Hippocampal formation (tissue), 2 donors: ENCODE results near the gene CFAP61.
"Not testable (repeated sequence)": the region's sequence is repeated elsewhere in the genome, so short reads cannot be mapped to it uniquely, and the experiment has no call there.

Experiments
- DNase-seq, 2 donors: peaks; one replicate each; lab custom pipeline; 2025; lab: John Stamatoyannopoulos, UW

The CFAP61 gene

GRCh38 chr20:20052074-20052970 is at the start of gene CFAP61, which contains the start of gene CRNKL1:
Gene CFAP61 (plus strand): TSS chr20:20052532. CDS start chr20:20056654, 4,122 bp downstream.
Gene CRNKL1 (minus strand): TSS chr20:20052466. CDS start chr20:20052342, 124 bp downstream.
- DNase-seq: peak; percentile 93

- peak; percentile 33 to 54 for DNase-seq
These were observed 49.0 kb upstream of the CFAP61 start for GRCh38 chr20:20003031-20003954.

GRCh38 chr20:20003955-20004322 is 48.4 kb upstream of the CFAP61 start:
- not testable (repeated sequence) for DNase-seq

- no peak for DNase-seq
These were observed 47.0 kb upstream of the CFAP61 start for GRCh38 chr20:20005342-20005741.

- no peak for DNase-seq
These were observed 42.5 kb upstream of the CFAP61 start for GRCh38 chr20:20009784-20010253.

GRCh38 chr20:20010639-20011500 is 41.5 kb upstream of the CFAP61 start:
- peak in 1 of 2 donors; percentile 78 for DNase-seq

- DNase-seq: peak; percentile 37 to 70
These were observed 39.8 kb upstream of the CFAP61 start for GRCh38 chr20:20012541-20012940.

GRCh38 chr20:20014659-20015058 is 37.7 kb upstream of the CFAP61 start:
- DNase-seq: no peak

GRCh38 chr20:20017001-20017843 is 35.1 kb upstream of the CFAP61 start, which contains the start of gene NAA20:
Gene NAA20 (plus strand): TSS chr20:20017362. CDS start chr20:20017397, 35 bp downstream.
- peak; percentile 88 for DNase-seq

GRCh38 chr20:20017844-20018185 is 34.5 kb upstream of the CFAP61 start:
- no peak for DNase-seq

GRCh38 chr20:20018366-20018765 is 34.0 kb upstream of the CFAP61 start:
- no peak for DNase-seq

- no peak for DNase-seq
These were observed 33.2 kb upstream of the CFAP61 start for GRCh38 chr20:20019123-20019522.

- no peak for DNase-seq
These were observed 31.4 kb upstream of the CFAP61 start for GRCh38 chr20:20020908-20021307.

GRCh38 chr20:20021835-20022234 is 30.5 kb upstream of the CFAP61 start:
- no peak for DNase-seq

GRCh38 chr20:20022498-20022897 is 29.8 kb upstream of the CFAP61 start:
- no peak for DNase-seq

GRCh38 chr20:20023395-20023794 is 28.9 kb upstream of the CFAP61 start:
- no peak for DNase-seq

GRCh38 chr20:20024942-20025341 is 27.4 kb upstream of the CFAP61 start:
- DNase-seq: no peak

GRCh38 chr20:20027284-20027683 is 25.0 kb upstream of the CFAP61 start:
- DNase-seq: no peak

- DNase-seq: no peak
These were observed 20.5 kb upstream of the CFAP61 start for GRCh38 chr20:20031790-20032189.

GRCh38 chr20:20034486-20034885 is 17.8 kb upstream of the CFAP61 start:
- no peak for DNase-seq
